HFFc6 (cell line): ENCODE results near the gene RPL10. TPM values are rescaled to one million over a fixed set of nuclear protein-coding genes. Genes with fewer than 3 reads are reported as not detected.

Experiments used
- DNase-seq: peaks from one replicate; pipeline ENCODE4 v3.0.0-alpha.2; 2018
- H3K27ac Mint-ChIP-seq: 2 replicates; pipeline ENCODE4 v1.8.0; 2020; ENCODE audit warnings: mild to moderate bottlenecking, mixed read lengths
- H3K27me3 Mint-ChIP-seq: 2 replicates; pipeline ENCODE4 v1.8.0; 2021; ENCODE audit warnings: mild to moderate bottlenecking, moderate library complexity, mixed read lengths; ENCODE audit not compliant: insufficient read depth
- H3K36me3 Mint-ChIP-seq: 2 replicates; pipeline ENCODE4 v1.8.0; 2021; ENCODE audit warnings: low read depth, mixed read lengths
- H3K4me1 Mint-ChIP-seq: 2 replicates; pipeline ENCODE4 v1.8.0; 2020; ENCODE audit warnings: low read depth, mixed read lengths
- H3K4me3 Mint-ChIP-seq: 2 replicates; pipeline ENCODE4 v1.8.0; 2020; ENCODE audit warnings: mild to moderate bottlenecking, moderate library complexity, mixed read lengths
- H3K9me3 Mint-ChIP-seq: 2 replicates; pipeline ENCODE4 v1.8.0; 2020; ENCODE audit warnings: mild to moderate bottlenecking, mixed read lengths
- total RNA-seq, 6 experiments: library from RNA; stranded (reverse); fragmentation: NEBNext Ultra II Directional; extraction: Animal tissue kit (Norgen Biotek cat#: 25700); gene quantifications; 2 replicates in 1 of 6; 3 replicates in 5 of 6; pipeline ENCODE4 v1.2.3, GENCODE V29; 2021
- TF ChIP-seq, protein P1 (sequence below): fragments of 200-600 bp; sonication (generic); IDR thresholded peaks from 2 replicates; pipeline ENCODE4 v1.5.0; 2021; ENCODE audit warnings: antibody characterized with exemption, mild to moderate bottlenecking

The RPL10 gene
- total RNA-seq, 6 experiments from 2014 or later, result 1,764 to 1,978 (median 1,934) TPM

DNA sequence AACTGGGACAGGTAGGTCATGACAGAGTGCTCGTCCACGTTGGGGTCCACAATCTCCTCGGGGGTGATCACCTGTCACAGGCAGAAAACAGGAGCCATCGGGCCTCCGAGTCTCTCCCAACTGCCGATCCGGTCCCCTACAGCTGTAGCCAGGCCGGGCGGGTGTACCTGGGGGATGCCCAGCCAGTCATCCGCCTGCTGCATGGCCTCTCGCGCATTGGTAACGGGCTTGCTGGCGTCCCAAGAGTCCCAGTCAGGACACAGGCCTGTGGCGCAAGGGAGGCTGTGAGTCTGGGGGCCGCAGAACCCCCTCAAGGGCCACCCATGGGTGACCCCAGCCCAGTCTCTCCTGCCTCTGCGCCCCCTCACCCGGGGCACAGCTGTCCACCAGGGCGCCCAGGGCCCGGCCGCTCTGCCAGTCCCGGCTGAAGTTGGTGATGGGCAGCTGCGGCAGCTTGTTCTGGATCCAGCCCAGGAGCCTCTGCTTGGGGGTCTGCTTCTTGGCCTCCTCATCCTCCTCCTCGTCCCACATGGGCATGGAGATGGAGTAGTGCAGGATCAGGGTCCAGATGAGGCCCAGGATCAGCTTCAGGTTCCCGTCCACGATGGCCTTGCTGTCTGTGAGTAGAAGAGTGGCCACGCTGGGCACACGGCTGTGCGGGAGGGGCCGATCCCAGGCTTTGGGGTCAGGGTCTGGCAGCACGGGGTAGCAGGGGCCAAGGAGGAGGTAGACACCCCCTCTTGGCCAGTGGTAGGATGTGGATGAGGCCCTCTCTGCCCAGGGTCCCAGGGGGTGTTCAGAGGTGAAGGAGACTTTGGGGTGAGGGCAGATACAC, 30.5 kb upstream of the RPL10 start:
- peak overlapping the region; percentile 95 for H3K4me3 Mint-ChIP-seq
- TF ChIP-seq, protein P1, sequence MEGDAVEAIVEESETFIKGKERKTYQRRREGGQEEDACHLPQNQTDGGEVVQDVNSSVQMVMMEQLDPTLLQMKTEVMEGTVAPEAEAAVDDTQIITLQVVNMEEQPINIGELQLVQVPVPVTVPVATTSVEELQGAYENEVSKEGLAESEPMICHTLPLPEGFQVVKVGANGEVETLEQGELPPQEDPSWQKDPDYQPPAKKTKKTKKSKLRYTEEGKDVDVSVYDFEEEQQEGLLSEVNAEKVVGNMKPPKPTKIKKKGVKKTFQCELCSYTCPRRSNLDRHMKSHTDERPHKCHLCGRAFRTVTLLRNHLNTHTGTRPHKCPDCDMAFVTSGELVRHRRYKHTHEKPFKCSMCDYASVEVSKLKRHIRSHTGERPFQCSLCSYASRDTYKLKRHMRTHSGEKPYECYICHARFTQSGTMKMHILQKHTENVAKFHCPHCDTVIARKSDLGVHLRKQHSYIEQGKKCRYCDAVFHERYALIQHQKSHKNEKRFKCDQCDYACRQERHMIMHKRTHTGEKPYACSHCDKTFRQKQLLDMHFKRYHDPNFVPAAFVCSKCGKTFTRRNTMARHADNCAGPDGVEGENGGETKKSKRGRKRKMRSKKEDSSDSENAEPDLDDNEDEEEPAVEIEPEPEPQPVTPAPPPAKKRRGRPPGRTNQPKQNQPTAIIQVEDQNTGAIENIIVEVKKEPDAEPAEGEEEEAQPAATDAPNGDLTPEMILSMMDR, result no peak
- peak overlapping the region; percentile 85 for H3K27ac Mint-ChIP-seq
- H3K27me3 Mint-ChIP-seq, result peaks cover 13% of the 10 kb centered on the region
- peaks cover 8% of the 10 kb centered on the region for H3K4me1 Mint-ChIP-seq
- no peak for DNase-seq
- H3K9me3 Mint-ChIP-seq, result 0 out of 2 replicates have a peak, but pooled peaks cover 4% of the 10 kb centered on the region
- H3K36me3 Mint-ChIP-seq, result peaks cover 11% of the 10 kb centered on the region

DNA sequence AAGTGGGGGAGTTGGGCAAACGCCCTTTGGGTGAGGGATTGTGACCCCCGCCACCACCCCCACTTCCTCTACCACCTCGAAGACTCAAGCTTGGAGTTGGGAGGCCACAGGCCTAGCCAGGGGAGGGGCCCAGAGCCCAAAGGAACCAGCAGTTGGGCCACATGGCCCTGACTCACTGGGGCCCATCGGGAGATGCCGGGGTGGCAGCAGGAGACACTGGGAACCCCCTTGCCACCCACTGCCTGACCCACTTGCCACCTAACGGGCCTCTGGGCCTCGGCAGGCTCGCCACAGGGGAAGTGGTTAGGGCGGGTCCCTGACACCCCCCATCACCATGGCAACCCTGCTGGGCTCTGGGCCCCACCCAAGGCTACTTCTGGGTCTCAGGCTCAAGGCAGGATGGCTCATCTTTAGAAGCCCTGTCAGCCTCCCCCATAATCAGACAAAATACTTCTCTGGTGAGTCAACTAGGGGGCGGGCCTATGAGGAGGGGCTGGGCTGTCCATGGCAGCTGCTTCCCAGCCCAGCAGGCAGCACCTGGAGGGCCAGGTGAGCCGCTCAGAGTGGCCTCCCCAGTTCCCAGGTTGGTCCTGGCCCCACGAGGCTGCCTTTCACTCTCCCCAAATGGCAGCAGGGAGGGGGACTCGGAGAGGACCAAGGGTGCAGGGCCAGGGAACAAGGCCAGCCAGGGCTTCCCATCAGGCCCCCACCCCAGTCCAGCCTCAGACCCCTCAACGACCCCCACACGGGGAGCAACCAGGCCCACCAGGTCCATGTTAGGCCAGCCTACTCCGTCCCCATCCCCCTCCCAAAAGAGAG, 29.3 kb upstream of the RPL10 start:
- peaks cover 8% of the 10 kb centered on the region for H3K36me3 Mint-ChIP-seq
- 0 out of 2 replicates have a peak, but pooled peaks cover 4% of the 10 kb centered on the region for H3K9me3 Mint-ChIP-seq
- peak overlapping the region; percentile 85 for H3K27ac Mint-ChIP-seq
- TF ChIP-seq, protein P1, result no peak
- H3K4me3 Mint-ChIP-seq, result peak overlapping the region; percentile 95
- peaks cover 6% of the 10 kb centered on the region; the same call in 1 of the 2 replicates for H3K4me1 Mint-ChIP-seq
- H3K27me3 Mint-ChIP-seq, result peaks cover 13% of the 10 kb centered on the region
- DNase-seq, result peak; percentile 91

DNA sequence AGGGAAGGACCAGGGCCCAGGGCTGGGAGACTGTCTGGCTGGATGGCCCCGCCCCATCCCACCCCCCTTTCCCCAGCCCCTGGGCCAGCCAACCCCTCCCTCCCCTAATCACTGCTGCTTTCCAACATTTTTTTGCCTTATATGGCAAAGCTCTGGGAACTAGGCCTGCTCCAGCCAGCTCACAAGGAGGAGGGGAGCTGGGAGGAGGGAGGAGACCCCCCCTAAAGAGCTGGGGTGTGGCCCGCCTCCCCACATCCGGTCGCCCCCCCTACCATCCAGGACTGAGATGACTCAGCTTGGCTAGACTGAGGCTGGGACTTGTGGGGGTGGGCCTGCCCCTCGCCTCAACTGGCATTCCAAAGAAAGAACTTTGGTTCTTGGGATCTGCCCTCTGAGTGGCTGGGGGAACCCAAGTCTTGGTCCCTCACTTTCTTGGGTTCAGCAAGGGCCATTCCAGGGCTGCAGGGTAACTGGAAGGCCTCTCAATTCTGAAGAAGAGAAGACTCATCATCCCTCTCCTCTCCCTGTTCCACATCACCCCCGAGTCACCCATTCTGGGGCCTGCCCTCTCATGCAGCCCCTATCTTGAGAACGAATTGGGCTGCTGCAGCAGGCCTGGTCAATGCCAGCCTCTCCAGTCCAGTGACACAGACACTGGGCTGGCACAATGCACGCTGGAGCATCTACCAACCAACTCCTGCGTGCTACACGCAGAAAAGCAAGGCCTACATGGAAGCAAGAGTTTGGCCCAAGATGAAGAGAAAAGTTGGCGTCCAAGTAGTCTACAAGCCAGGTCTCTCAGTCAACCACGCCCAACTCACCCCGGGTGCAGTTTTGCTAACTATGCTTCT, 28.5 kb upstream of the RPL10 start:
- peak overlapping the region; percentile 92 for H3K27ac Mint-ChIP-seq
- 0 out of 2 replicates have a peak, but pooled peaks cover 4% of the 10 kb centered on the region for H3K9me3 Mint-ChIP-seq
- H3K36me3 Mint-ChIP-seq, result peaks cover 8% of the 10 kb centered on the region
- peak; percentile 91 for DNase-seq
- peaks cover 13% of the 10 kb centered on the region for H3K27me3 Mint-ChIP-seq
- H3K4me3 Mint-ChIP-seq, result peak overlapping the region; percentile 95
- peaks cover 6% of the 10 kb centered on the region; the same call in 1 of the 2 replicates for H3K4me1 Mint-ChIP-seq
- TF ChIP-seq, protein P1, result no peak

DNA sequence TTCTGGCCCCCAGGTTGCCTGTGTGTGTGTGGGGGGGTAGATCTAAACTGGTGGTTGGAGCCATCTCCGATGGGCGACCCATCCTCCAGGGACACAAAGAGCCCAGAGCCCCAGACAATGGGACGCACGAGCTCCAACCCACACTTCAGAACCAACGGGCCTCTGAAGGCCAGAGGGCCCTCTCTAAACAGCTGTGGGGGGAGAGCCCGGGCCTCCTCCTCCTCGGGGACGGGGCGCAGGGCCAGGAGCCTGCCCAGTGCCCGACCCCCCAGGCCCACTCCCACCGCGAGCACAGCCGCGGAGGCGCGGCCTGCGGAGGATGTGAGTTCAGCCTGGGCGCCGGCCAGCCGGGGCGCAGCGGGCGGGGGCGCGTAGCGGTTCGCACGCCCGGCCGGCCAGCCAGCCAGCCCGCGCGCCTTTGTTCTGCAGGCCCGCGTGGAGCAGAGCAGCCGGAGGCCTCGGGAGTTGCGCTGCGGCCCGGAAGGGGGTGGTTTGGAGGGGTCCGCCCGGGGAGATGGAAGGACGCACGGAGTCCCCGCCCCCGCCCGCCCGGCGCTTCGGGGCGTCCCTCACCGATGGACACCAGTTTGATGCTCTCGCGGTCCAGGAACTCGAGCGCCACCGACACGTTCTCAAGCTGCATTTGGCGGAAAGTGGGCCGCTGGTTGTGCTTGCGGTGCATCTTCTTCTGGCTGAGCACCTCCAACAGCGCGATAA, 27.7 kb upstream of the RPL10 start:
- Mint-ChIP-seq H3K27ac (peak overlapping the region; percentile 92), H3K36me3 (peaks cover 8% of the 10 kb centered on the region), H3K9me3 (0 out of 2 replicates have a peak, but pooled peaks cover 4% of the 10 kb centered on the region), H3K4me1 (peaks cover 6% of the 10 kb centered on the region; the same call in 1 of the 2 replicates), H3K4me3 (peak overlapping the region; percentile 95), H3K27me3 (peaks cover 13% of the 10 kb centered on the region)
- TF ChIP-seq, protein P1, result no peak
- no peak for DNase-seq
